Measurements from ENCODE around the gene PRAMEF1.

GRCh38 chr1:12769976-12770505, 21.2 kb upstream of the PRAMEF1 start:
- TF ChIP-seq EZH2 (IDR thresholded peaks at IDR 0.05; ENCODE audit: insufficient read depth, poor library complexity, severe bottlenecking) (no peak), EZH2phosphoT487 (IDR thresholded peaks at IDR 0.05; ENCODE audit: insufficient read depth, low read depth) (no peak)
